ENCODE measurements around the gene ZNRF1. TPM values are rescaled to one million over a fixed set of nuclear protein-coding genes. Genes with fewer than 3 reads are reported as not detected.
"Not testable (repeated sequence)": the region's sequence is repeated elsewhere in the genome, so short reads cannot be mapped to it uniquely, and the experiment has no call there.

The ZNRF1 gene
- total and polyA plus RNA-seq, 8 donors, result 8.8 to 40.1 (median 14.0) TPM

DNA sequence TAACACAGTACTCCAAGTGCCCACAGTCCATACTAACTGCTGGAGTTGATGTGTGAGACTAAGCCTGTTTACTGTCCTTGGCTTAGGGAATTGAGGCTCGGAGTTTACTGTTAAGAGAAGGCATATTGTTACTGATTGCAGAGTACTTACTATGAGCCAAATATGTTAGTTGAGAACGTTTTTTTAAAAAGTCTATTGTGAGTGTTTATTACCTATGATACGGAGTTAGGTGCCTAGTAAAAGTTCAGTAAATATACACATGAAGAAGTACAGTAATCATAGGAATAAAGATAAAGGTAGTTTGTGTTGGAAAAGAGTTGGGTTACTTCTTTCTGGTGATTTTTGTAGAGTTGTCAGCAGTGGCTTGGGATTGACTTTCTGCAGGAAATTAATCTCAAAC, 25.4 kb downstream of the ZNRF1 start:
- H3K27ac ChIP-seq, result peak overlapping the region in 2 of 5 donors; percentile 84 to 87
- H3K27me3 ChIP-seq, result no peaks in the 10 kb centered on the region
- H3K36me3 ChIP-seq, result peaks cover 0 to 6% (median 0%) of the 10 kb centered on the region in 4 donors
- WGBS, 5 donors, result 24 to 63% (median 33%) methylated on average over 3 of the region's 3 CpGs
- intact Hi-C loops (cut with DNase I; ENCODE audit: low total_unique reads), result no loop called here
- H3K9me3 ChIP-seq, result peaks cover 0 to 13% (median 3%) of the 10 kb centered on the region in 4 donors
- H3K4me1 ChIP-seq, result peaks cover 7 to 50% (median 30%) of the 10 kb centered on the region in 4 donors
- no peak for DNase-seq
- no peak overlapping the region for H3K4me3 ChIP-seq
- TF ChIP-seq EP300 (IDR thresholded peaks at IDR 0.05), result no peak
- no peak for TF ChIP-seq CTCF (IDR thresholded peaks at IDR 0.05)
- TF ChIP-seq POLR2A (IDR thresholded peaks at IDR 0.05), result no peak
- no peak for TF ChIP-seq POLR2AphosphoS5 (IDR thresholded peaks at IDR 0.05)

- Histone ChIP-seq H3K27ac (peak overlapping the region in 3 of 5 donors; percentile 49 to 87 (median 84)), H3K36me3 (peaks cover 0 to 6% (median 0%) of the 10 kb centered on the region in 4 donors), H3K4me1 (peaks cover 7 to 48% (median 29%) of the 10 kb centered on the region in 4 donors), H3K27me3 (no peaks in the 10 kb centered on the region), H3K4me3 (no peak overlapping the region), H3K9me3 (peaks cover 0 to 13% (median 3%) of the 10 kb centered on the region in 4 donors)
- WGBS, 5 donors, result 50 to 75% (median 65%) methylated on average over 4 of the region's 4 CpGs
- intact Hi-C loops (cut with DNase I; ENCODE audit: low total_unique reads), result no loop called here
- no peak for TF ChIP-seq POLR2A (IDR thresholded peaks at IDR 0.05)
- no peak for TF ChIP-seq POLR2AphosphoS5 (IDR thresholded peaks at IDR 0.05)
- TF ChIP-seq EP300 (IDR thresholded peaks at IDR 0.05), result no peak
- TF ChIP-seq CTCF (IDR thresholded peaks at IDR 0.05), result no peak
- DNase-seq, result no peak
Observed at GRCh38 chr16:75024594-75024993, 25.8 kb downstream of the ZNRF1 start.

- WGBS, 5 donors, result 41 to 60% (median 44%) methylated on average over 3 of the region's 3 CpGs
- peaks cover 0 to 4% (median 0%) of the 10 kb centered on the region in 4 donors for H3K36me3 ChIP-seq
- H3K4me1 ChIP-seq, result peaks cover 7 to 48% (median 29%) of the 10 kb centered on the region in 4 donors
- H3K27ac ChIP-seq, result peak overlapping the region in 4 of 5 donors; percentile 54 to 87 (median 80)
- TF ChIP-seq CTCF (IDR thresholded peaks at IDR 0.05), result no peak
- H3K4me3 ChIP-seq, result no peak overlapping the region
- peak in 1 of 2 donors; percentile 33 for DNase-seq
- intact Hi-C loops (cut with DNase I; ENCODE audit: low total_unique reads), result no loop called here
- peaks cover 0 to 13% (median 2%) of the 10 kb centered on the region in 4 donors for H3K9me3 ChIP-seq
- no peaks in the 10 kb centered on the region for H3K27me3 ChIP-seq
Observed at GRCh38 chr16:75025761-75026160, 26.9 kb downstream of the ZNRF1 start.

DNA sequence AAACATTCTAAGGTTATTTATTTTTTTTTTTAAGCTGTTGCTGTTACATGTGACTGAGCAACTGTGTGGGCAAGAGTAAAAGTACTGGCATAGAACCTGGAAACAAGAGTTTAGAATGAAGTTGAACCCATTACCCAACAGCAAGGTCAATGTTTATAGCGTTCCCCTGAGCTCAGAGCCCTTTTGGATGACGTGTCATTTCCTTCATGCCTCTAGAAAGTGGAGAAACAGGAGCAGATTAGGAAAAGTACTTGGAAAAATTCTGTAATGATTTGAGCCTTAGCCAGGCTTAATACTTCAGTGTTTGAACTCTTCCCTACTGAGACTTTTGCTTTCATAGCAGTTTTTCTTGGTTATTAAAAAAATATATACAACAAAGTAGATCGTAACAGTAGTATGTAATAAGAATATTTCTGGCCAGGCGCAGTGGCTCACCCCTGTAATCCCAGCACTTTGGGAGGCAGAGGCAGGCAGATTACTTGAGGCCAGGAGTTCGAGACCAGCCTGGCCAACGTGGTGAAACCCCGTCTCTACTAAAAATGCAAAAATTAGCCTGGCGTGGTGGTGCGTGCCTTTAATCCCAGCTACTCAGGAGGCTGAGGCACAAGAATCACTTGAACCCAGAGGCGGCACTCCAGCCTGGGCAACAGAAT, 27.5 kb downstream of the ZNRF1 start:
- H3K4me3 ChIP-seq; H3K36me3 ChIP-seq; H3K9me3 ChIP-seq; H3K27me3 ChIP-seq; intact Hi-C loops (cut with DNase I; ENCODE audit: low total_unique reads): not testable (repeated sequence)
- peak in 1 of 2 donors; percentile 85 for DNase-seq
- TF ChIP-seq POLR2AphosphoS5 (IDR thresholded peaks at IDR 0.05), result peak; percentile 58 to 88 (median 78)
- WGBS, 5 donors, result 70 to 74% (median 71%) methylated on average over 10 of the region's 10 CpGs
- H3K27ac ChIP-seq, result peak overlapping the region in 4 of 5 donors; percentile 65 to 87 (median 80)
- peaks cover 7 to 48% (median 29%) of the 10 kb centered on the region in 4 donors for H3K4me1 ChIP-seq

- Histone ChIP-seq H3K36me3 (no peaks in the 10 kb centered on the region), H3K9me3 (peaks cover 0 to 1% (median 0%) of the 10 kb centered on the region in 4 donors), H3K27me3 (no peaks in the 10 kb centered on the region), H3K27ac (peak overlapping the region in 4 of 5 donors; percentile 65 to 87 (median 80)), H3K4me3 (no peak overlapping the region), H3K4me1 (peaks cover 7 to 48% (median 29%) of the 10 kb centered on the region in 4 donors)
- TF ChIP-seq POLR2A (IDR thresholded peaks at IDR 0.05), result no peak
- no peak for TF ChIP-seq CTCF (IDR thresholded peaks at IDR 0.05)
- no peak for TF ChIP-seq EP300 (IDR thresholded peaks at IDR 0.05)
- TF ChIP-seq POLR2AphosphoS5 (IDR thresholded peaks at IDR 0.05), result no peak
- DNase-seq, result no peak
- 52 to 87% (median 61%) methylated on average over 2 of the region's 2 CpGs for WGBS, 5 donors
- intact Hi-C loops (cut with DNase I; ENCODE audit: low total_unique reads), result no loop called here
Observed at GRCh38 chr16:75026892-75027391, 28.1 kb downstream of the ZNRF1 start.

Data from stomach (tissue), 9 donors.